Epithelial cell of esophagus (primary cell): ENCODE measurements around the gene P2RX7.
A peak's percentile ranks its signal among the peaks of the same experiment; 100 is the strongest.

ENCODE experiments used
- DNase-seq: peaks from one replicate; pipeline ENCODE4 v3.0.0; 2010; ENCODE audit warnings: low read depth
- H3K4me3 ChIP-seq: 2 replicates; pipeline ENCODE4 v1.5.1; 2011; ENCODE audit warnings: mild to moderate bottlenecking, low read length, control low read depth
- TF ChIP-seq, protein P1 (sequence below): IDR thresholded peaks from 2 replicates; pipeline ENCODE4 v1.5.1; 2011; ENCODE audit warnings: low read depth, mild to moderate bottlenecking, low read length, control low read depth, inconsistent platforms; ENCODE audit not compliant: insufficient read depth; ENCODE audit errors: missing control alignments

P2RX7 gene

DNA sequence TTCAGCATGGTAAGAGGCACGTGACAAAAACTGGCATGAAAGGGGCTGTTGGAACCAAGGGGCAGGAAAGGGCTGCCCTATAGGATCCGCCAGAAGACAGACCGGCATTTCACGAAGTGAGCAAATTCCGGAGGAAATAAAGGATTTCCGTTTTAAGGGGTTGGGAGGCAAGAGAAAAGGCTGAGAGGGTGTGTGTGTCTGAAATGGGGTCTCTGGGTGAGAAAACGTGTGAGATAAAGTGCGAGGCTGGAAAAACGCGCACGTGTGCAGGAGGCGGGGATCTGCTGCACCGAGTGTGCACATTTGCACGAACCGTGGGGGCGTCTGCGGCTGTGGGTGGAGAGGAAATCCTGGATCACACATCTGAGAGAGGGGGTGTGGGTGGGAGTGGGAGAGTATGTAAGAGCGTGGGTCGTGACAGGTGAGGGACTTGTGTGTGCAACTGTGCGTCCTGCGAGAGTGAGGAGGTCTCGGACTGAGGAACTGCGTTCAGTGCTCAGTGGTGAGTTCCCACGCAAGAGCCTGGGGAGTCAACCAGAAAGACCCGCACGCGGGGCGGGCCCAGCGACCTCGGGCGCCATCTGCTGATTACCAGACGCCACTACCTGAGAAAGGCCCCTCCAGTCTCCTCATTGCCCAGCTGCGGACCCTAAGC is 37.0 kb upstream of the P2RX7 start:
- TF ChIP-seq, protein P1, sequence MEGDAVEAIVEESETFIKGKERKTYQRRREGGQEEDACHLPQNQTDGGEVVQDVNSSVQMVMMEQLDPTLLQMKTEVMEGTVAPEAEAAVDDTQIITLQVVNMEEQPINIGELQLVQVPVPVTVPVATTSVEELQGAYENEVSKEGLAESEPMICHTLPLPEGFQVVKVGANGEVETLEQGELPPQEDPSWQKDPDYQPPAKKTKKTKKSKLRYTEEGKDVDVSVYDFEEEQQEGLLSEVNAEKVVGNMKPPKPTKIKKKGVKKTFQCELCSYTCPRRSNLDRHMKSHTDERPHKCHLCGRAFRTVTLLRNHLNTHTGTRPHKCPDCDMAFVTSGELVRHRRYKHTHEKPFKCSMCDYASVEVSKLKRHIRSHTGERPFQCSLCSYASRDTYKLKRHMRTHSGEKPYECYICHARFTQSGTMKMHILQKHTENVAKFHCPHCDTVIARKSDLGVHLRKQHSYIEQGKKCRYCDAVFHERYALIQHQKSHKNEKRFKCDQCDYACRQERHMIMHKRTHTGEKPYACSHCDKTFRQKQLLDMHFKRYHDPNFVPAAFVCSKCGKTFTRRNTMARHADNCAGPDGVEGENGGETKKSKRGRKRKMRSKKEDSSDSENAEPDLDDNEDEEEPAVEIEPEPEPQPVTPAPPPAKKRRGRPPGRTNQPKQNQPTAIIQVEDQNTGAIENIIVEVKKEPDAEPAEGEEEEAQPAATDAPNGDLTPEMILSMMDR, result peak; percentile 80
- no peak overlapping the region for H3K4me3 ChIP-seq
- DNase-seq, result peak; percentile 42

DNA sequence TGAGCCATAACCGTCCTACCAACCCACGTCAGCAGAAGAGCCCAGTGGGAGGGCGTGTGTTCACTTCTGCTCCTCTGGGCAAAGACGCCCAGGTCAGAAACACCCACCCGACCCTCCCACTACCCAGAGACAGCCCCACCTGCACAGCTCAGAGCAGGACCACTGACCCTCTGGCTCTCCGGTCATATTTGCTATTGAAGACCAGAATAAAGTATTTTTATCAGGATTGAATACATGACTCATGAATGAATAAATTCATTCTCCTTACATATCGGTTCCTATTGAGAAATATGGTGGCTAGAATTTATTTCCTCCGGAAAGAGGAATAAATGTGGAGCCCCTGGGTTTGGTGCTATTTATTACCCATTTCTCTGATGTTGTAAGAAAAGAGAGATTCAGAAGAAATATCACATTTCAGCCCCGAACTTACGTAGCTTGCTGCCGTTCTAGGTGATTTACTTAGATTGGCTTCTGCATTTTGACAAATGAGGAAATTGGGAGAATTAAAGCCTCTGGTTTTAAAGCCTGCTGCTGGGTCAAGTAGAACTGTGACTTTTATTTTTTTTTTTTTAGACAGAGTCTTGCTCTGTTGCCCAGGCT is 36.4 kb upstream of the P2RX7 start:
- H3K4me3 ChIP-seq, result no peak overlapping the region
- DNase-seq, result no peak
- TF ChIP-seq, protein P1, result no peak

DNA sequence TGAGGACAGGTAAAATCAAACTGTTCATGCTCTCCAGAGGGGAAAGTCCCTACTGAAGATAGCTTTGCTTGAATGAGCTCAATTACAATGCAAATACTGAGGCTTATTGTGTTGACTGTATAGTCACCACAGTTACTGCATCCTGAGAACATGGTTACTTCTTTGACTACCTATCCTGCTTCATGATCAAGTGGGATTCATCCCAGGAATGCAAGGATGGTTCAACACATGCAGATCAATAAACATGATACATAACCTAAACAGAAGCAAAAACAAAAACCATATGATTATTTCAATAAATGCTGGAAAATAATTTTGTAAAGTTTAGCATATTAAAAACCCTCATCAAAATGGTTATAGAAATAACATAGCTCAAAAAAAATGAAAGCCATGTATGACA is 32.9 kb upstream of the P2RX7 start:
- TF ChIP-seq, protein P1, result no peak
- no peak overlapping the region for H3K4me3 ChIP-seq

DNA sequence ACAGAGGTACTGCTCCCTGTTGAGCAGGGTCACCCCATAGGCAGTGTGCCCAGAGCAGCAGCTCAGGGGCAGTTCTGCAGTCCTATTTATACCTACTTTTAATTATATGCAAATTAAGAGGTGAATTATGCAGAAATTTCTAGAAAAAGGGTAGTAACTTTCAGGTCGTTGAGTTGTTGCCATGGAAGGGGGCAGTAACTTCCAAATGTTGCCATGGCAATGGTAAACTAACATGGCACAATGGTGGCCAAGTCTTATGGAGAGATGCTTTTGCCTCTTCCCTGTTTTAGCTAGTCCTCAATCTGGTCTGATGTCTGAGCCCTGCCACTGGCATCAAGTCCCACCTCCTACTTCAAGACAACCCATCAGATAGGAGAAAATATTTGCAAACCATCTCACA is 30.4 kb upstream of the P2RX7 start:
- H3K4me3 ChIP-seq, result no peak overlapping the region
- TF ChIP-seq, protein P1, result no peak
- DNase-seq, result no peak

More for the DNA sequence above, 32.9 kb upstream of the P2RX7 start:
- no peak for DNase-seq

DNA sequence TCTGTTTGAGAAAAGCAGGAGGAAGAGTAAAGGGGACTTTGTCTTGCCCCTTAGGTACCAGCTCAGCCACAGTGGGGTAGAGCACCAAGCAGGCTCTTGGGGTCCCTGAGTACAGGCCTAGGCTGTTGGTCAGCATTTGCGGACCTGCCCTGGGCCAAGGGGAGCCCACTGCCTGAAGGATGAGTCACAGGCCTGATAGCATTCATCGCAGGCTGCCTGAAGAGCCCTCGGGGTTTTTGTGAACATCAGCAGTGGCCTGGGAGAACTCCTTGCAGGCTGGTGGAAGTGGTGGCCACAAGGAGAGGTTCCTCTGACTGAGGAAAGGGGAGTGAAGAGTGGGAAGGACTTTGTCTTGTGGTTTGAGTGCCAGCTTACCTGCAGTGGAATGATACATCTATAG is 25.0 kb upstream of the P2RX7 start:
- TF ChIP-seq, protein P1, result no peak
- H3K4me3 ChIP-seq, result no peak overlapping the region
- no peak for DNase-seq

DNA sequence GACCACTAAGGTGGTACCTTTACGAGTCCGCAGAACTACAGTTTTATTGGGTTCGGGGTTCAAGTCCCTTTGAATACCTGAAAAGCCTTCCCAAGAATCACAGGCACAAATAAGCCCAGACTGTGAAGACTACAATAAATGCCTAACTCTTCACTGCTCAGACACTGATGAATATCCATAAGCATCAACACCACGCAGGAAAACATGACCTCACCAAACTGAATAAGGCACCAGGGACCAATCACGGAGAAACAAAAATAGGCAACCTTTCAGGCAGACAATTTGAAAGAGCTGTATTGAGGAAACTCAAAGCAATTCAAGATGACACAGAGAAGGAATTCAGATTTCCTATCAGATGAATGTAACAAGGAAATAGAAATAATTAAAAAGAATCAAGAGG is 24.2 kb upstream of the P2RX7 start:
- TF ChIP-seq, protein P1, result no peak
- no peak overlapping the region for H3K4me3 ChIP-seq
- DNase-seq, result no peak
